GM18526 (cell line): ENCODE measurements around the gene MDFIC.

Experiments used
- POLR2A ChIP-seq: IDR thresholded peaks from 3 replicates; pipeline ENCODE4 v1.6.1; 2011; ENCODE audit not compliant: insufficient read length; ENCODE audit errors: extremely low read depth

Gene MDFIC

DNA sequence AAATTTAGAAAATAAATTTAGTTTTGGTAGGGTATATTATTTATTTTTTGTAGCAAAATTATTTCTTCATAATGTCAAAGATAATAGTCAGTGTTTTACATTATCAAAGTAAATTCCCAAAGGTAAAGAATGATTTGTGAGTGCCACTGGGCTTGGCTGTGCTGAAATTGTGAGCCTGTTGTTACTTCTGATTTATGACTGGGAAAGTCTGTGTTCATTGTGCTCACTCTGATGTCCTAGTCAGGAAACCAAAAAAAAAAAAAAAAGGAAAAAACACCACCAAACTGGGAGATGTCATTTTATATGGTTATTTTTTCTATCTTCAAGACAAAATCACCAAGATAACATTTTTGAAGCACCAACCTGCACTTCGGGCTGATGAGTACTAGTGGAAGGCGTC is 44.3 kb downstream of the MDFIC start:
- no peak for TF ChIP-seq POLR2A

DNA sequence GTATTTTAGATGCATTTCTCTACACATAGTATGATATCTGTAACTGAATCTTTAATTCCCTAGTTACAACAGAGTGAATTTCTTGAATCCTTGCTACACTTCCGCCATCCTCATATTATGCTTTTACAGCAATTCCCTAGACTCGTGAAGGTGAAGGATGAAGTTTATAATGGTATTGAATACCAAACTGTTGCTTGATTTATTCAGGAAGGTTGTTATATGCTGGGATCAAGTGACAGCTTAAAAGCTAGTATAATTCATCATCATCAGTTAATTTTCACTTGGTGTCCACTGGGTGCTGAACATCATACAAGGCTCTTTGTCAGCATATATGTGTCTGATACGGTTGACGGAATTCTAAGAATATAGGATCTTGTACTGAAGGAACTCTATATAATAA is 47.2 kb downstream of the MDFIC start:
- no peak for TF ChIP-seq POLR2A

DNA sequence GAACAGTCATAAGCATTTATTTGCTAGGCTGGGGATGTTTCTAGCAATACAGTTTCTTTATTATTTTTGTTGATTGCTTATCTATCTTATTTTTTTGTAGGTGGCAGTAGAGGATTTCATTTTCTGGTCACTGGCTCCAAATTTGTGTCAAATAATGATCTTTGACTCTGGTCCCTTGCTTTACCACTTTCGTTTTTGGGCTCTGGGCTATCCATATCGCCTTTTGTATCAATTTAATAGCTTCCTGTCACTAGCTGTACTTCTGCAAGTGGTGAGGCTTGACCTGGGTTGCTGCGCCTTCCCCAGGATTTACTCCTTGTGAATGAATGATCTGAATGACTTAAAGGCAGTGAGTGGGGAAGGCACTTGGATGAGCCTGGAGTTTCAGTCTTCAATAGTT is 48.4 kb downstream of the MDFIC start:
- no peak for TF ChIP-seq POLR2A

DNA sequence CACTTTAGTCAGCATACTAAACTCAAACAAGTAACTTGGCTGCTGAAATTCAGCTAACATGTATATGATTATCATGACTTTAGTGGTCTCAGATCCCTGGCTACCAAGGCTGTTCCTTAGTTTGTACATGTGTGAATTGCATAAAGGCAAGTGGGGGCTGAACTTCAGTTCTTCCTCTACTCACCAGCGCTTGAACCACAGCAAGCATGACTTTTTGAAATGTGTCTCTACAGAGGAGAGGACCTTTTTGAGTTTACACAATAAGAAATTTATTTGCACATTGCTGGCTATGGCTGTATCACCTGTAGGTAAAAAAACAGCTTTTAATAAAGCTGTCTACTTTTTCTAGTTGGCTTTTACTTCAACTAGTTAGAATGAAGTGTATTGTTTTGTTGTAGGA is 48.8 kb downstream of the MDFIC start:
- no peak for TF ChIP-seq POLR2A

DNA sequence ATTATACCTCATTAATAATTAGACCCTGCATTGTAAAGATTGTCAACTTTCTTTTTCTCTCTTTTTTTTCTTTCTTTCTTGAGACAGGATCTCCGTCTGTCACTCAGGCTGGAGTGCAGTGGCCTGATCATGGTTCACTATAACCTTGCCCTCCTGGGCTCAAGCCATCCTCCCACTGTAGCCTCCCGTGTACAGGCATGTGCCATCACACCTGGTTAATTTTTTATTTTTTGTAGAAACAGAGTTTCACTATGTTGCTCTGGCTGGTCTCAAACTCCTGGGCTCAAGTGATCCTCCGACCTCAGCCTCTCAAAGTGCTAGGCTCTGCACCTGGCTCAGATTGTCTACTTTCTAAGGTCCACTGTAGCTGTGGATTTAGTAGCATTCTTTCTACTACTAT is 50.7 kb downstream of the MDFIC start:
- TF ChIP-seq POLR2A, result no peak

DNA sequence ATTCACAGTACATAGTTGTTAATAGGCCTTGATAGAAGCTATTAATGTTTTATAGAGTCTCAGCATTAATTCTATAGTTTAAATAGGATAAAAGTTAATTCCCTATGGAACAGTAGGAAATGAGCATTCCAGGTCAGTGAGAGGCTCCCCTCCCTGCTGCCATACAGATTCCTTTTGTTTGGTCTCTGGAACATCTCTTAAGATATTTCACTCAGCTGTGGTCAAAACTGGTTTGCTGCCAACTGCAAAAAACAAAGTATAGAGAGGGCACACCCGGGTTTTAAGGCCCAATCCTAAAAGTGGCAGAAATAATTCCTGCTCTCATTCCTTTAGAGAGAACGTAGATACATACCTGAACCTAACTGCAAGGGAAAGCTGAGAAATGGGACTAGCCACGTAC is 51.3 kb downstream of the MDFIC start:
- TF ChIP-seq POLR2A, result no peak

DNA sequence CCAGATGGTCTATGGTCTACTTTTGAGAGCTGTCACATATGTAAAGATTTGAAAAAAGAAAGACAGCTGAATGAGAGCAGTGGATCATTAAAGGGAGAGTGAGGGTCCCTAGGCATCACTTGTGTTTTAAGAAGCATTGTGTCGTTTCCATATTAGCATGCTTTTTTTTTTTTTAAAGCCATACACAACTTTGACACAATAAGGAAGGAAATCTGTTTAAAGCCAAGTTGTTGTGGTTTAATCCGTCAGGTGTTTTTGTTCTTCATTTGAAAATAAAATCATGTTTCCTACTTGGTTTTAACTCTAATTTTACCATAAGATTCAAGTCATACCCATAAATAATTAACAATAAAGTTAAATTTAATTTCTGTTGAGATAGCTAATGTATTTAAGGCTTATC is 53.5 kb downstream of the MDFIC start:
- TF ChIP-seq POLR2A, result no peak

DNA sequence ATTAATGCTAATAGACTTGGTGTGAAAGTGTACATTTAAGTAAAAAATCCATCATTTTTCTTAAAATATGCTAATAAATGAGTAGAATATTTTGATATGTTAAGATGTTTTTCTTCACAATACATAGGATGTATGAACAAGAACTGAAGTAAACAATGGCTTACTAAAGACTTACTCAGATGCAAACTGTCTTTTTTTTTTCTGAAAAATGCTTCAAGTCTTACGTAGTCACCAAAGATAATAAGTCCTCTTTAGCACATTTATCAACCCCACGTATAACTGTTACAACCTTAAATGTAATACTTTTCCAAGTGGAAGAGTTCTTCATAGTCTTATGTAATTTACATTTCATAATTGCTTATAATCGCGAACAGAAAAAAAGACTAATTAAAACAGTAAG is 54.8 kb downstream of the MDFIC start:
- TF ChIP-seq POLR2A, result no peak

DNA sequence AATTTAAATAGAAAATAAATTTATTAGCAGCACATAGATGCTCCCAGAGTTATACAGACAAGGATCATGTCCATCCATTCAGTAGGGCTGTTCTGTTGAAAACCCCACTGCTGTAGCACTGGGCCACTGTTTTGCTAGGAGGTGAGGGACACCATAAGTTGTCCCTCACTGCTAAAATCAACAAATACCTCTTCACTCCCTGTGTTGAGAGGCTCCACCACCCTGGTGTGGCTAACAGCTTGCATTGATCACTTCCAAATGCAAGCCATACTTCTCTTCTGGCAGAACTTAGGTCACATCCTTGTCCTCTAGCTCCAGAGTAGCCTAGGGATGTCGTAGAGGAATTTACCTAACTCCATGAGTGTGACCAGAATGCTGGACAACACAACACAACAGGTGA is 55.4 kb downstream of the MDFIC start:
- TF ChIP-seq POLR2A, result no peak

DNA sequence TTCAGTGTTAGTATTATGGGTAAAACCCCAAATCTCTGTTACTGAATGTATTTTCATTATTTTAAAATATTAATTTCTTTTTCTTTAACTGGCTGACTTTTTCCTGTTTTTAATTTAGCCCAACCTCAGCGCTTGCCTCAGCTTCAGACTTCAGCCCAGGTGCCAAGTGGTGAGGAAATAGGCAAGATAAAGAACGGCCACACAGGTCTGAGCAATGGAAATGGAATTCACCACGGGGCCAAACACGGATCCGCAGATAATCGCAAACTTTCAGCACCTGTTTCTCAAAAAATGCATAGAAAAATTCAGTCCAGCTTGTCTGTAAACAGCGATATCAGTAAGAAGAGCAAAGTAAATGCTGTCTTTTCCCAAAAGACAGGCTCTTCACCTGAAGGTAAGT is 57.5 kb downstream of the MDFIC start:
- TF ChIP-seq POLR2A, result no peak

DNA sequence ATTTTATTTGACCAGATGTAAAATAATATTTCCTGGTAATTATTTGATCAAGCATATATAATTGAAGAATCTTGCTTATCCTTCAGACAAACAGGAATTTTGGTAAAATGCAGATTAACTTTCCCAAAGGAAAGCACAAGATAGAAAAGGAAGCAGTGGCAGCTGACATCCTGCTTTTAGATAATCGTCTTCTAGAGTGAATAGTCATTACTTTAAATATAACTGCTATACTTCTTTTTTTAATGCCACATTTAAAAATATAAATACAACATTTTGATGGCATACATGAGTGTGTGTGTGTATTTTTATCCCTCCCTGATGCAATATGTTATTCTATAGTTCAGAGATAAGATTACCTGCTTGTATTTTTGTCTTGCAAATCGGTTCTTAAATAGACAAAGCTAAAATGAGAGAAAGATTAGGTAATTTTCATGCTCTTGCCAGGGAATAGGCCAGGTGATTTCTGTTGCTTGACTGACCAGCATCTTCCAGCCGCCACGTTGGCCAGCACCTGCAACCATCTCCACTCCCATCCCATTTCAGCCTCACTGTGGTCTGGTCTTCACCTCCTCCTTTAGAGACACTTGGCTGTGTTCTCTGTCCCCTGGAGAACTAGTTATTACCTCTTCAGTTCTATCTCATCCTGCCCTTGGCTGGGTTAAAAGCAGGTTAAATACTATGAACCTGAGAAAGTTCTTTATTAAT is 58.1 kb downstream of the MDFIC start:
- no peak for TF ChIP-seq POLR2A

DNA sequence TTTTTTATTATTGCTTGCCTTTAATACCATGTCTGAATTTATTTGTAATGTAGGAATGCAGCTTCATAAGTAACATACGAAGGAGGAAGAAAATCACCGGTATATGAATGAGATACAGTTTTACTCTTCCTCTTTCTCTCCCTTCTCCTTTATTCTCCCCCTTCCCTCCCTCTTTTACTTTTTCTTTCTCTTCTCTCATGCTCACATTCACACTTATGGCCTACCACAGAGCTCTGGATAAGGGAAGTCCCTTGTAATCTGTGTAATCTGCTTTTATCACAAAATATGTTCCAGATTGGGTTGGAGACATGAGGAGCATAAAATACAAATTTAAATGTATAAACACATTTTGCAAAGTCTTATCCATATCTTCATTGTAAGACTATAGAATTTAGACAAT is 59.4 kb downstream of the MDFIC start:
- no peak for TF ChIP-seq POLR2A

DNA sequence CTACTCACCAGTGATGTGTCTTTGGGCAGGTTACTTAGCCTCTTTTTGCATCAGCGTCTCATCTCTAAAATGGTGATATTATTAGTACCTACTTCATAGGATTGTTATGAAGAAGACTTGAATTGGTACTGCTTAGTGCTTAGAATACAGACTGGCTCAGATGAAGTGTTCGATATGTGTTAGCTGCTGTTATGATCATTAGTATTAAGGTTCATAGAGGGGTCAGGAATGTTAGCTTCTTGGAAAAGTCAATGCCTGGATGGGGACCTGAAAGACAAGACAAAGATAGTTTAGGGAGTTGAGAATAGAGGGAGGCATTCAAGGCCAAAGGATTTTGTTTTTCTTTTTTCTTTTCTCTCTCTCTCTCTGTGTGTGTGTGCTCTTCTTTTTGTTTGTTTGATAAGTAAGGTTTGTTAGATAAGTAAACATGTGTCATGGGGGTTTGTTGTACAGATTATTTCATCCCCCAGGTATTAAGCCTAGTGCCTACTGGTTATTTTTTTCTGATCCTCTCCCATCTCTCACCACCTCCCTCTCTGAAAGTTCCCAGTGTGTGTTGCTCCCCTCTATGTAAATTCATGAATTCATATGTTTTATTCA is 63.3 kb downstream of the MDFIC start:
- TF ChIP-seq POLR2A, result no peak

DNA sequence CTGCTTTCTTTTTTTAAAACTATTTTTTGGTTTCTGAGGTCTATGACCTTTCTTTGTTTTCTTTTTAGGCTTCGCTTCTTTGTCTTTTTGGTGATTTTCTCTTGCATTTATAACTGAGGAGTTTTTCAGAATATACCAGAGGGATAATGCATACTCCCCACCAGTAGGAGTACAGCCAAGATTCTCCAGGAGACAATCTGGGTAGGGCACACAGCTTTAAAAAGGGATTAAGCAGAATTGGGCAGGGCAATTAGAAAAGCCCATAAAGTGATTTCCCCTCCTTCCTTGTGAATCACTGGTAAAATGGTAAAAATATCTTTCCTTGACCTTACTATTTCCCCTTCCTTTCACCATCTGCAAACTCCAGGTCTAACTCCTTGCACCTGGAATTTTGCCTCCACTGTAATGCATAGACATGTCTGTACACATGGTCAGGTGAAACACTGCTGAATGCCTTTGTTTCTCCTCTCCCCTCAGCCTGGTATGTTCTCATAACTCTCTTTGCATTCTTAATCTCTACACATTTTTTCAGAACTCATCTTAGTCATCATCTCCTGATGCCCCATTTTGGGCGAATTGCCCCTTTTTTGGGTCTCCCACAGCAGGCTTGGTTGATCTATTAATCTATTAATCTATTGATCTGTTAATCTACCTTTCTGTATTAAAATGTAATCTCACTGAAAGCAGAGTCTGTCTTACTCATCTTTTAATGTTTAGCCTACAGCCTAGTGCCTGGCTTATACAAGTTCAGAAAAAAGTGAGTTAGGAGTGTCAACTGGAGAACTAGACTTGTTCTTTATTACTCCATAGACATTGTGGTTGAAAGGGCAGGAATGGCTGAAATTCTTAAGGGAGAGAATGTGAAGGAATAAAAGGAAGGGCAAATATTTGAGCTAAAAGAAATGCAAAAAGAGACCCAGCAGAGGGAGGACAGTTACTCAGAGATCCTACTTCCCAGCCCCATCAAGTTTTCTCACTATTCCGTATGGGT is 64.6 kb downstream of the MDFIC start:
- TF ChIP-seq POLR2A, result no peak

DNA sequence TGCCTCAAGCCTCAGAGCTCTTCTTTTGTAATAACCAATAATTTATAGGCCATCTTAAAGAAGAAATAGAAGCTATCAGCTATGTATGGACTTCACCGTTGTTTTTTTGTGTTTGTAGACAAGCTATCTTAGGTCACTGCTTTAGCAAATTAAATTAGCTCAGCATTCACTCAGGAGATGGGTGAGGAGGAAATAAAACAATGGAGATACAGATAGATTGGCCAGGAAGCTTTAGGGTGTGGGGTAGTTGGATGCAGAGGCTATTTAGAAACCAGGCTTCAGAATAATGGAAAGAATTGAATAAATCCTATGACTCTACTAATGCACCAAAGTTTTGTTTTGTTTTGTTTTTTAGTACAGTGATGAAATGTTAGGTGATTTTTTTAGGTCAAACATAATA is 66.1 kb downstream of the MDFIC start:
- TF ChIP-seq POLR2A, result no peak
